ENCODE measurements around the gene MAP2K6. TPM values are rescaled to one million over a fixed set of nuclear protein-coding genes. Genes with fewer than 3 reads are reported as not detected.

The MAP2K6 gene
- total and polyA plus RNA-seq, 2 of the 8 experiments (the other 6 are each of a cell fraction or from before 2014, with no cell fraction given): 11.0 to 44.1 TPM

GRCh38 chr17:69430488-69430887, 16.0 kb downstream of the MAP2K6 start:
- Histone ChIP-seq H2BK12ac (ENCODE audit: low read depth, low read length) (no peak overlapping the region), H3K9ac (replicated peaks in 1 of 4; ENCODE audit: extremely low read depth in 1 of 4, low read depth in 3 of 4, low read length in 3 of 4) (no peak overlapping the region), H3K14ac (ENCODE audit: insufficient read length) (no peak overlapping the region), H3K79me2 (ENCODE audit: control insufficient read depth in 1 of 2, insufficient read depth in 2 of 2, low read length in 2 of 2) (peaks cover 0 to 30% of the 10 kb centered on the region in 2 experiments; a peak in 2 of 4 replicates), H3K56ac (replicated peaks; ENCODE audit: insufficient read length, low read depth, low read length) (no peak overlapping the region), H3K23me2 (ENCODE audit: low read depth, low read length) (no peaks in the 10 kb centered on the region), H3K4me3 (ENCODE audit: extremely low read depth in 1 of 4, insufficient read depth in 2 of 4, low read depth in 3 of 4, low read length in 4 of 4) (no peak overlapping the region), H3K79me1 (ENCODE audit: low read depth, low read length) (no peaks in the 10 kb centered on the region; the same call in 1 of the 2 replicates), H2BK5ac (ENCODE audit: low read depth, low read length) (peak overlapping the region; percentile 36; the same call in 1 of the 2 replicates), H3K4me2 (ENCODE audit: insufficient read depth in 1 of 2, low read depth in 2 of 2, low read length in 2 of 2) (no peak overlapping the region), H2AK5ac (ENCODE audit: low read depth, low read length) (no peak overlapping the region), H3K36me3 (ENCODE audit: control insufficient read depth in 2 of 4, insufficient read depth in 4 of 4, low read length in 3 of 4) (no peaks in the 10 kb centered on the region), H4K8ac (ENCODE audit: extremely low read depth, insufficient read depth, low read length) (no peak overlapping the region), H3K4ac (replicated peaks; ENCODE audit: insufficient read length, low read depth, low read length) (no peak overlapping the region), H3K27ac (ENCODE audit: low read depth, low read length) (peak overlapping the region; percentile 34; the same call in 1 of the 2 replicates), H4K5ac (ENCODE audit: insufficient read length, low read depth, low read length) (no peak overlapping the region), H3K23ac (ENCODE audit: insufficient read length) (no peak overlapping the region), H4K91ac (replicated peaks; ENCODE audit: insufficient read length, low read length) (no peak overlapping the region), H3K18ac (ENCODE audit: extremely low read depth, low read length) (no peak overlapping the region), H2AFZ (ENCODE audit: low read length) (no peak overlapping the region), H4K20me1 (replicated peaks in 1 of 2; ENCODE audit: control insufficient read depth in 1 of 2, insufficient read depth in 2 of 2, low read length in 2 of 2) (peaks cover 0 to 2% of the 10 kb centered on the region in 2 experiments), H2BK15ac (ENCODE audit: low read length) (no peak overlapping the region), H3K9me3 (ENCODE audit: insufficient read depth in 2 of 2, low read depth in 1 of 2, low read length in 1 of 2) (no peaks in the 10 kb centered on the region), H2BK20ac (ENCODE audit: low read length) (no peak overlapping the region), H2BK120ac (replicated peaks; ENCODE audit: low read depth, low read length) (peak overlapping the region; percentile 5), H3K4me1 (replicated peaks in 1 of 4; ENCODE audit: control insufficient read depth in 3 of 4, insufficient read depth in 4 of 4, low read length in 3 of 4) (peaks cover 3 to 17% (median 12%) of the 10 kb centered on the region in 4 experiments), H3K27me3 (replicated peaks in 1 of 4; ENCODE audit: control insufficient read depth in 3 of 4, extremely low read depth in 1 of 4, insufficient read depth in 3 of 4, low read length in 3 of 4) (no peaks in the 10 kb centered on the region)
- no peak for FAIRE-seq
- DNase-seq (ENCODE audit: low read depth in 1 of 2, low spot score in 2 of 2): no peak
- TF ChIP-seq SP4 (IDR thresholded peaks at IDR 0.05; ENCODE audit: low read length) (no peak), NRF1 (IDR thresholded peaks at IDR 0.05; ENCODE audit: low read depth, low read length) (no peak), RNF2 (IDR thresholded peaks at IDR 0.05; ENCODE audit: borderline replicate concordance, low read depth, low read length, missing control alignments, poor library complexity, severe bottlenecking) (no peak), FOSL1 (IDR thresholded peaks at IDR 0.05; ENCODE audit: insufficient read depth, low read depth, low read length) (no peak), CREB1 (IDR thresholded peaks at IDR 0.05) (no peak), CHD2 (IDR thresholded peaks at IDR 0.05; ENCODE audit: low read length) (no peak), SAP30 (IDR thresholded peaks at IDR 0.05; ENCODE audit: insufficient read depth, insufficient replicate concordance, low read length) (no peak), TEAD4 (IDR thresholded peaks at IDR 0.05; ENCODE audit: low read depth, low read length) (no peak), KDM1A (IDR thresholded peaks at IDR 0.05; ENCODE audit: borderline replicate concordance, low read length) (no peak), E2F6 (IDR thresholded peaks at IDR 0.05) (no peak), ASH2L (IDR thresholded peaks at IDR 0.05; ENCODE audit: low read length) (no peak)
- POLR2A ChIA-PET (ENCODE audit: partially characterized antibody): interaction anchor here (0.8 to 1.5 kb wide), 3 partner anchors 14 to 49 kb away, joined by 3 to 4 read pairs (median 3); no protein-coding TSS in a partner anchor
- CTCF ChIA-PET (ENCODE audit: partially characterized antibody): interaction anchor here (1.2 to 2.9 kb wide), 5 partner anchors 10 to 93 kb away, joined by 3 to 12 read pairs (median 10); no protein-coding TSS in a partner anchor
- 78% methylated on average over 4 of the region's 4 CpGs; no CpG with 5 or more reads in 1 of the 2 experiments for WGBS, 2 experiments (ENCODE audit: extremely low coverage in 1 of 2, insufficient coverage in 1 of 2, insufficient read length in 1 of 2, insufficient replicate concordance in 2 of 2, low coverage in 1 of 2, low lambda C conversion rate in 2 of 2, missing lambda C conversion rate in 1 of 2)

Measured in H1 (cell line).